ENCODE data around the gene STAT3.
A peak's percentile ranks its signal among the peaks of the same experiment; 100 is the strongest.
"Not testable (repeated sequence)": the region's sequence is repeated elsewhere in the genome, so short reads cannot be mapped to it uniquely, and the experiment has no call there.

STAT3 gene

DNA sequence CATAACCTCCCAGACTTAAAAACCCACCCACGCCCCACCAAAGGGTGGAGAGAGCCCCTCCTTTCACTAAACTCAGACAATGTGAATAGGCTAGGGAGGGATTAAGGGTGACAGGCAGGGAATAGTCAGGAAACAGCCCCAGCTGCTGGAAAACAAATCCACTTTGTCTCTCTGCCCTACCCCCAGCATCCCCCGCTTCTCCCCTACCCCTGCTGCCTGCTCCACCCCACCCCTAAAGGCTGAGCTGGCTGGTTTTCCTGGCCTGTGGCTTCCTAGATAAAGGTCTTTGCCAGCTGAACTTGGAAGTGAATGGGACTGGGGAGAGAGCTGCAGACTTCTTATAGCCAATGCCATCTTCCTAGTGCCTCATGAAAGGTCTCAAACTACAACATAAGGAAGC, 19.8 kb upstream of the STAT3 start:
- no peak for DNase-seq

DNA sequence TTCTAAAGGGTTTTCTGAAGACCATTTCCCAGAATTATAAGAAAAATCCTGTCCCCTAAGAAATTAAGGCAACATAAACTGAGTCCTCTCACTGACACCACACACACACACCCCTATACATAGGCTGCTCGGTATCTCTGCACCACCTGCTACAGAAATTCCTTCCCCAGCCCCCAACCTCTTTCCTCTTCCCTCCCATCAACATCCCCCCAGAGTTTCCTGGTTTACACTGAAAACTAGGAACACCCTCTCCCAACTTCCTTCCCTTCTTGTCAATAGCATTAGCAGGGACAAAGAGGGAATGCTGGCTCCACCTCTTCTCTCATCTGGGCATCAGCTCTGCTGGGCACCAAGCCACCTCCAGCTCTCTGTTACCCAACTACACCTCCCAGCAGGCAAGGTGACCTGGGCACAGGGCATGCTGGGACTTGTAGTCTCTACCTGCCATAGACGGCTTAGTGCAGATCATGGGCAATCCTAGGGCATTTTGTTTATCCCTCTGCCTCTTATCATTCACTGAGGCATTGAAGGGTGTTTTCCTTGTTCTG, 19.1 kb upstream of the STAT3 start:
- DNase-seq = peak; percentile 76

DNA sequence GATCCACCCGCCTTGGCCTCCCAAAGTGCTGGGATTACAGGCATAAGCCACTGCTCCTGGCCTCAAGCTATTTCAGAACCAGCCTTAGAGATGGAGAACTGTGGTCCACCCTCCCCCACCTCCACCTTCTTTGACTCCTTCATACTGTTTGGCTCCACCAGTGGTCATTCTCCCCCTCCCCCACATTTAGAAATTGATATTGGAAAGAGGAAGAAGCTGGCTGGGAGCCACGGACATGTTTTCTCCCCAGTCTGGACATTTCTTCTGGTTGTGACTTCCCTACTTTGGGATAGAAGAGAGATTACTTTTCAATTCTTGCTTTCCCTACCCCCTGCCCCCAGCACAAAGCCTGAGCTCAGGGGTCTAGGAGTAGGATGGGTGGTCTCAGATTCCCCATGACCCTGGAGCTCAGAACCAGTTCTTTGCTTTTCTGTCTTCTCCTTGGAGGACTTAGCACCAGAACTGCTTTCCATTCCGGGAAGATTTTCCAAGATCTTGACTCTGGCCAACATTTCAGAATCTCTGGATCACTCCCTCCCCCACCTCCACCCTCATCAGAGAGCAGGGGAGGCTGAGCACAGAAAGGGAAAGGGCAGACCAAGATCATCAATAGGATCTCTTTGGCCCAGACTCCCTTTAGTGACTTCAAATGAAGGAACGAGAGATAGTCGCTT, 18.5 kb upstream of the STAT3 start:
- DNase-seq = no peak

DNA sequence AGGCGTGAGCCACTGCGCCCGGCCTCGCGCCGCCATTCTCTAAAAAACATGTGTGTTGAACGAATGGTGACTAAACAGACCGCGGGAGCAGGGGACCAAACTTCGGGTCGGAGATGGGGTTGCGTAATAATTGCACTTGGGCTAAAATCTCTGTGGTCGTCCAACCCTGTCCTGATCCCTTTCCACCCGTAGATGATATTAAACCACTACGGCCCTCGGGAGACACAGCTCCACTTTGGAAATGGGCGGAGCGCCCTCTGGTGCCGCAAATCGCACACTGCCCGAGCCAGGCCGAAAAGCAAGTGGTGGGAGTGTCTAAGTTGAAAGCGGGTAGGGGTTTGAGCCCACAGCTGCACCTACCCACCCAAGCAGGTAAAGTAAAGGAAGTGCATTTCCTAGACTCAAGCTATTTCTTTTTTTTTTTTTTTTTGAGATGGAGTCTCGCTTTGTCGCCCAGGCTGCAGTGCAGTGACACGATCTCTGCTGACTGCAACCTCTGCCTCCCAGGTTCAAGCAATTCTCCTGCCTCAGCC, 17.8 kb upstream of the STAT3 start:
- peak; percentile 86 for DNase-seq

DNA sequence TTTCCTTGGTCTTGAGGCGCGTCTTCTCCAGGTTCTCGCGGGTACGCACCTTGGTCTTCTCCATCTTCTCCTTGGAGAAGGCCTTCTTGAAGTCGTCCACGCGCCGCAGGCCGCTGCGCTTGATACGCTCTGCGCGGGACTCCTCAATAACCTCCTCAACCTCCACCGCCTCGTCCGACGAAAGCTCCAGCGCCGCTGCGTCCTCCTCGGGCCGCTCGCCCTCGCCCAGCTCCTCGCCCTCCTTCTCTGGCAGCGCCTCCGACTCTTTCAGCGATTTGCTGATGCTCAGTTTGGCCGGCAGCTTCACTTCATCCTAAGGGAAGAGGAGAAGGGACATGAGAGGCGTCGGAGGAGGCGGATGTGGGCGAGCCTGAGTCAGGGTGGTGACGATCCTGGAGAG, 16.8 kb upstream of the STAT3 start:
- DNase-seq = no peak

DNA sequence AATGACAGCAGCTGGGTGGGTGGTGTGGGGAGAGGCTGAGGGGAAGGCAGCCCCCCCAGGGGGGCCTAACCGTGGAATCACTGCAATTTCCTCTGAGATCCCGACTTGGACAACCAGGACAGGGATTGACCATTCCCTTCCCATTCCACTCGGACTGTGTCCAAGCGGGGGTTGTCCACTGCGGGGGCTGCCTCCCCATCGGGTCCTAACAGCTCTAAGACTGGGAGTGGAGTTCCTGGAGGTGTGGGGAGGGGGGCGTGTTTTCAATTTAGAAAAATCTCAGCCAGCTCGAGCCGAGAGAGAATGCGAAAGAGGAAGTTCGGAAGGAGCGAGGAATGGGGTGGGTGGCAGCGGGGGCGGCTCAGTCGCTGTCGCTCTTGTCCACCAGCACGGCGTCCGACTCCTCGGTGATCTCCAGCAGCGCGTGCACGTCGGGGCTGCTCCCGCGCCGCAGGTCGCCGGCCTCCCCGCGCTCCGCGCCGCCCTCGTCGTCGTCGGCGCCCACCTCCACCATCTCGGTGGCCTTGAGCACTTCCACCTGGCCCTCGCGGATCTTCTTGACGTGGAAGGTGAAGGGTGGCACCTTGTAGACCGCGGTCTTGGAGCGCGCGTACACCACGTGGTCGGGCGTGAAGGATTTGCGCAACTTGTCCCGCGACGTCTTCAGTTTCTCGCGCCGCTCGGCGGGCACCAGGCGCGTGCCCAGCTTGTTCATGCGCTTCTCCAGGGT, 16.2 kb upstream of the STAT3 start:
- no peak for DNase-seq

DNA sequence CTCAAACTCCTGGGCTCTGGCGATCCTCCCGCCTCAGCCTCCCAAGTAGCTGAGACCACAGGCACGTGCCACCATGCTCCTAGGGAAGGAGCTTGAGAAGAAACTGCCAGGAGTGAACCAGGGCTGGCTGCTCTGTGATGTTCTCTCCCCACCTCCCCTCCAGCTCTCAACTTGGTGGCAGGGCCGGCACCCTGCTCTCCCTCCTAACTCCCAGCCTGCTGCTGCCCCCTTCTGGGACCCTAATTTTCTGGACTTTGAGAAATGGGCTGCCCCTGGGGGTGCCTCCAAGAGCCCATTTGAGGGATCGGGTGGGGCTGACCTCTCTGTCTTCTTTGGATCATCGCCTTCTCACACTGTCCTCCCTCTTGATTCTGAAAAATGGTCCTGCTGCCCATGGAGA, 14.9 kb upstream of the STAT3 start:
- DNase-seq = peak; percentile 53

DNA sequence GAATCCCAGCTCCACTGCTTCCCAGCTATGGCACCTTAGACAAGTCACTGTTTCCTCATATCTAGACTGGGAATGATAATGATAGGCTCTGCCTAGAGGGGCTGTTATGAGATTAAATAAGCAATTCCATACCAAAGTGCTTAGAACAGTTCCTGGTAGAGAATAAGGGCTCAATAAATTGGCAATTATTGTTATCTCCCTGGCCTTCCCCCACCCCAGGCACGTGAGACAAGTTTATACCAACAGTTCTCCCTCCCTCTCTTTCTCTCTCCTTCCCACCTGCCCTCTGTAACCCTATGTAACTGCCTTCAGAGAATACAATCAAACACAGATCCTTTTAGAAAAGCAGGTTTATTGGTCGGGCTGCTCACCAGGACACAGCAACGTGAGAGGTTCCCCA, 13.9 kb upstream of the STAT3 start:
- no peak for DNase-seq

DNA sequence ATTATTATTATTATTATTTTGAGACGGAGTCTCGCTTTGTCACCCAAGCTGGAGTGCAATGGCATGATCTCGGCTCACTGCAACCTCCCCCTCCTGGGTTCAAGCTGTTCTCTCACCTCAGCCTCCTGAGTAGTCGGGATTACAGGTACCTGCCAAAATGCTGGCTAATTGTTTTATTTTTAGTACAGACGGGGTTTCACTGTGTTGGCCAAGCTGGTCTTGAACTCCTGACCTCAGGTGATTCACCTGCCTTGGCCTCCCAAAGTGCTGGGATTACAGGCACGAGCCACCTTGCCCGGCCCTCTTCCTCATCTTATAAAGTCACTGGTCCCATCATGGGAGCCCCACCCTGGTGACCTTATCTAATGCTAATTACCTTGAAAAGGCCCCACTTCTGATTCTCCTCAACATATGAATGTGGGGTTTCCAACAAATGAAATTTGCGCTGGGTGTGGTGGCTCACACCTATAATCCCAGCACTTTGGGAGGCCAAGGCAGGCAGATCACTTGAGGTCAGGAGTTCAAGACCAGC, 12.7 kb upstream of the STAT3 start:
- DNase-seq = not testable (repeated sequence)

DNA sequence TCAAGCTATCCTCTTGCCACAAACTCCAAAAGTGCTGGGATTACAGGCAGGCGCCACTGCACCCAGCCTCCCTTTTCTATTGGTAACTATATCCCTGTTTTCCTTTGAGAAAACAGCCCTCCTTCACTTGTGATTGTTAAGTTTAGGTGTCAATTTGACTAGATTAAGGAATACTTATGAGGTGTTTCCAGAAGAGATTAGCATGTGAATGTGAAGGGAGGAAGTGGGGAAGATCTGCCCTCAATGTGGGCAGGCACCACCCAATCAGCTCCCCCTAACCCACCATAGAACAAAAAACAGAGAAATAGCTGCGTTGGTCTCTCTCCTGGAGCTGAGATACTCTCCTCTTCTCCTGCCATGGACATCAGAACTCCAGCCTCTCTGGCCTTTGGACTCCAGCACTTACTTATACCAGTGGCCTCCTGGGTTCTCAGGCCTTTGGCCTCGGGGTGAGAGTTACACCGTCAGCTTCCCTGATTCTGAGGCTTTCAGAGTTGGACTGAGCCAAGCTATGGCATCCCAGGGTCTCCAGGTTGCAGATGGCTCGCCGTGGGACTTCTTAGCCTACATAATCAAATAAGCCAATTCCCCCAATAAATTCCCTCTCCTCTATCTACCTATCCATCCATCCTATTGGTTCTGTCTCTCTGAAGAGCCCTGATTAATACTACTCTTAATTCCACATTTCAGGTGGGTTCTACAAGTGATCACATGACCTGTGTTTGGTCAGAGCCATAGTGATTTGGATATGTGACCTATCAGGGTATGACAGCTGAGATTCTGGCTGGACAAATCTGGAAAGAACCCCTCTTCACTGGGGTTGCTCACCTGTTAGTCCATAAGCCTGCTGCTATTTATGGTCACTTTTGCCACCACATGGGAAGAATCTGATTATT, 12.0 kb upstream of the STAT3 start:
- no peak for DNase-seq

DNA sequence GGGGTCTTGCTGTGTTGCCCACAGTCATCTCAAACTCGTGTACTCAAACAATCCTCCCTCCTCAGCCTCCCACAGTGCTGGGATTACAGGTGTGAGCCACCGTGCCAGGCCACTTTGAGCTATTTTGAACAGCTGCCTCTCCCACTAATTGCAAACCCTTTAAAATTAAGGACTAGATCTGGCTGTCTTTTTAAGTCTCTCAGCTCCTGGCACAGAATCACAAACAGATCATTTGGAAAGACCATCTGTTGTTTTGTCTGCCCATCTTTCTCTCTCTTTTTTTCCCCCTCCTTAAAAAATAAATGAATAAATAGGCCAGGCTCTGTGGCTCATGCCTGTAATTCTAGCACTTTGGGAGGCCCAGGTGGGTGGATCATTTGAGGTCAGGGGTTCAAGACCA, 10.9 kb upstream of the STAT3 start:
- DNase-seq = no peak

DNA sequence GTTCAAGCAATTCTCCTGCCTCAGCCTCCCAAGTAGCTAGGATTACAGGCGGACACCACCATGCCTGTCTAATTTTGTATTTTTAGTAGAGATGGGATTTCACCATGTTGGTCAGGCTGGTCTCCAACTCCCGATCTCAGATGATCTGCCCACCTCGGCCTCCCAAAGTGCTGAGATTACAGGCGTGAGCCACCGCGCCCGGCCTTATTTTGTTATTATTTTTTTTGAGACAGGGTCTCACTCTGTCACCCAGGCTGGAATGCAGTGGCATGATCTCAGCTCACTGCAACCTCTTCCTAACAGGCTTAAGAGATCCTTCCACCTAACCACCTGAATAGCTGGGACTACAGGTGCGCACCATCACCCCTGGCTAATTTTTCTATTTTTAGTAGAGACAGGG, 7.4 kb upstream of the STAT3 start:
- DNase-seq = not testable (repeated sequence)

DNA sequence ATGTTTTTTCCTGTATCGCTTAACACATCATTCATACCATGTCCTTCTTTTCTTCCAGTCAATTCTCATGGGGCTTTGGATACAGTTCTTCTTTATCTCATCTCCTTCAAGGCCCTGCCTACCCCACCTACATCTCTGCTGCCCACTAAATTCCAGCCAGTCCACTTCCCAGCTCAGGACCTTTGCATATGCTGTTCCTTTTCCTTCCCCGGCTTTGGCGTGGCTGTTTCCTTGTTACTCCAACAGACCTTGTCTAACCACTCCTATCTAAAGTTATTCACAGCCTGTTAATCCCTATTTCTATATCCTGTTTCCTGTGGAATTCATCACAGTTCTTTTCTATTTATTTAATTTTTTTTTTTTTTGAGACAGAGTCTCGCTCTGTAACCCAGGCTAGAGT, 6.6 kb upstream of the STAT3 start:
- no peak for DNase-seq

DNA sequence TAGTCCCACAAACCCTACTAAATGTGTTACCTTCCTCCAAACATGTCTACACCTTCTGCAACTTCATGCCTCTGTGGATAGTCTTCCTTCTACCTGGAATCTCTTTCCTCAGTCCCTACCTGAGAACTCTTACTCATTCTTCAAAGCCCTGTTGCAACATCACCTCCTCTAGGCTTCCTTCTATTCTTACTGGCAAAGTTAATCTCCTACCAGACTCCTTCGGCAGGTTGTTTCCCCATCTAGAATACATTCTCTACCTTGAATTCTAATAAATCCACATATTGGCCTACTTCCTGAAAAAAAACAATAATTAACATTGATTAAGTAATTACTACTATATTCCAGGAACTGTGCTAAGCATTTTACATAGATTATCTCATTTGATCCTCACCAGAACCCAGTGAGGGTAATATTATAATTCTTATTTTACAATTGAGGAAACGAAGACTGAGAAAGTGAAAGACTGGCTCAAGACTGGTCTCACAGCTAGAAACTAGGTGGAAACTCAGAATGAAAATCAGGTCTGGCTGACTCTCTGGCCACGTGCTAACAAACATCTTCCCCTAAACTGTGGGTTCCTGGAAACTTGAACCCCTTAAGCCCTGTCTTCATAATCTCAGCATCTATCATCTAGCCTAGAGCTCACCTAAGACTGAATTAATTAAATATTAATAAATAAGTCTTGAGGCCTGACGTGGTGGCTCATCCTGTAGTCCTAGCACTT, 4.6 kb upstream of the STAT3 start:
- DNase-seq = no peak

DNA sequence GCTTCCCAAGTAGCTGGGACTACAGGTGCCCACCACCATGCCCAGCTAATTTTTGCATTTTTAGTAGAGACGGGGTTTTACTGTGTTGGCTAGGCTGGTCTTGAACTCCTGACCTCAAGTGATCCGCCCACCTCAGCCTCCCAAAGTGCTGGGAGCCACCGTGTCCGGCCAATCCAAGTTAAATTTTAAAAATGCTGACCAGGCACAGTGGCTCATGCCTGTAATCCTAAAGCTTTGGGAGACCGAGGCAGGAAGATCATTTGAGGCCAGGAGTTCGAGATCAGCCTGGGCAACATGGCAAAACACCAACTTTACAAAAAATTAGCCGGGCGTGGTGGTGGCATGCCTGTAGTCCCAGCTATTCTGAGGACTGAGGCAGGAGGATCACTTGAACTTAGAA, 3.2 kb upstream of the STAT3 start:
- DNase-seq = not testable (repeated sequence)

DNA sequence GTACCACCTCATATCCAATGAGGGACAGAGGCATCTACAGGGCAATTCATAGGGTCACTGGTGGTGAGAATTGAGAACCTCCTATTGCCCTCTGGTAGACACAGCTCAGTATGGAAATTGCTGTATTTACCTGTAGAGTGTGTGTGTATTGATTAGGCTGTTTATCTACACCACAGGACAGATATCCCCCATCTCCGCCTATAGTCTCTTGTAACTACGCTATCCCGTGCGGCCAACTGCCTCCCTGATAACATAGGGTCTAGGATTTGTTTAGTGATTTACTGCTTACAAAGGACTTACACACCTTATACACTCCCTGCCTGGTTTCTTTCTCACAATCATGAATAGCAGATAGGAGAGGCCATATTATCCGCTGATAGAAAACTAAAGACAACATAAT, 1.7 kb upstream of the STAT3 start:
- no peak for DNase-seq

DNA sequence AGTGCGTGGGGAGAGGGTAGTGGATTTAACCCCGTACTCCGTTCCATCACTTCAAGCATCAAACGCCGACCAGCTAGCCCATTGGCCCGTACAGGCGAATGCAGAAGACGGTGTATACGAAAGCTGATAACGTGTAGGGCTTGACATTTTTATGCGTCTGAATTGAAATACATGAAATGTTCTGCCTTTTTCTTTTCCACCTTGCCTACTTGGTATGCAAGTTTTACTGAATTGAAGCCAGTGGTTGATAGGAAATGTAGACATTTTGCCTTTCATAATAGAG, 834 bp upstream of the STAT3 start:
- no peak for DNase-seq

DNA sequence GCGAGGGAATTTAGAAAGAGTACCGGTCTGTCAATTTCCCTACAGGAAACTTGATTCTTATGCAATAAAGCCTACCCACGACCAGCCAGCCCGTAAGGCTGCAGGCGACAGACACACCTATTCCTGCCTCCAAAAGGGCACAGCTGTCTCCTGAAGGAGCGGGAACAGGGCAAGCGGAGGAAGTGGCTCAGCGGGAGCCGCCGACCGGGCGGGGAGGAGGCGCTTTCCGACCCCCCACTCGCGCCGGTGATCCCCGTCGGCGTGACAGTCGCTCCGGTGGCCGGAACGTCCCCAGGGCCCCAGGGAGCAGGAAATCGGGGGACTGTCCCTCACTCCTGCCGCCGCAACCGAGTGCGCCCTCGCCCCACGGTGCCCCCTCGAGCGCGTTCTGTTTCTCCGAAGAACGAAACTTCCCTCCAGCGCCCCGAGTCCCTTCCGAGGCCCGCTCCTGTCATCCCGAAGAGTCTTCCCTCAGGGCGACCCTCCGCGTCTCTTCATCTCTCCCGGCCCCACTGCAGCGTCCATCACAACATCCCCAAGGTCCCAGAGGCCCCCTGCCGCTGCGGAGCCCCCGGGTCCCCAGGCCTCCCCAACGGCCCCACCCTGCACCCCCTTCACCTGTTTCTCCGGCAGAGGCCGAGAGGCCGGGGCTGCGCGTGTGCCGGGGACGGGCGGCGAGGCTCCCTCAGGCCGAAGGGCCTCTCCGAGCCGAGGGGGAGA, 421 bp downstream of the STAT3 start:
- DNase-seq = peak; percentile 49

DNA sequence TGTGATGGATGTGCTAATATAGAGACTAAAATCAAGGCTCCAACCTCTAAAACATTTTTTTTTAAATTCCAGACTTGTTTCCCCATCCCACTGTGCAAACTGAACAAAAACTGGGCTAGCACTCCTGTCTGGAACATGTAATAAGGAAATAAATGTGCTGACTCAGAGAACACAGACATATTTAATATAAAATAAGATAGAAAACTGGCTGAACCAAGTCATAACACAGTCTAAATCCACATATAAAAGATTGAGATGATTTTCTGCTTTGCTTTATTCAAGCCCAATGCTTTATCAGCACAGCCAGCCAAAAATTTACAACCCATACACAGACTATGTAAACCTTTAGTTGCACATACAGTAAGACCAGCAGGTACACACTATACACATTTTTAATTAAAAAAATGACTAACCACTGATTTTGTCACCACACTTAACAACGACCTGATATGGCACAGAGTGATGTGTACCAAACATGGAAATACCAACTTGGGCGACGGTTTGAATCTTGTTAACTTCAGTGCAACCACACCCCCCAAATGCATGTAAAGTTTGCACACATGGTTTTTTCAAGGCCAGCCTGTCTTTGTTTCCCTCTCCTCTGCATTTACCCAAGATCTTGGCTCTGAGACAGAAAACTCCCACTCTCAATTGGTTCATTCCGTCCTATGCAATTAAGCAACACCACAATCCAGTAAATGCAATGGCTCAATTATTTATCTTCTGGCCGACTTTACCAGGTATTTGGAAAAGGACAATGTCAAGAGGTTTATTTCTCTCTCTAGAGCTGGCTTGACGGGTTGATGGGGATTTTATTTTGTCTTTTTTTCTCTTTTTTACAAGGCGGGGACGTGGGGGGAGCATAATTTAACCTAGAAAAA, 1.2 kb downstream of the STAT3 start:
- DNase-seq = peak; percentile 55

DNA sequence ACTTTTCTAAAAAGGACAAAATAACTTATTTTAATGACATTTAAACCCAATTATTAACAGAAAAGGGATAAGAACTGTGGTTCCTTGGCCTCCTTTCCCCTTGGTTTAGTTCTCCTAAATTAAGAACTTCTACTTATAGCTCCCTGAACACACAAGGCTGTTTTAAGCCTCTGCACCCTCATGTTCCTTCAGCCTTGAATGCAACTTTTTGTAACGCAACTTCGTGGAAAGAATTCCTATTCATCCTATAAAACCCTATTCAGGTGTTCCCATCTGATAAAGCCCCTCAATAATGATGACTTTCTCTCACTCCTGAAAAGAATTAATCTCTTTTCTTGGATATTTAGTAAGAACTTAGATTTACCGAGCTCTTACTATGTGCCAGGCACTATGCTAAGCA, 6.3 kb downstream of the STAT3 start:
- no peak for DNase-seq

DNA sequence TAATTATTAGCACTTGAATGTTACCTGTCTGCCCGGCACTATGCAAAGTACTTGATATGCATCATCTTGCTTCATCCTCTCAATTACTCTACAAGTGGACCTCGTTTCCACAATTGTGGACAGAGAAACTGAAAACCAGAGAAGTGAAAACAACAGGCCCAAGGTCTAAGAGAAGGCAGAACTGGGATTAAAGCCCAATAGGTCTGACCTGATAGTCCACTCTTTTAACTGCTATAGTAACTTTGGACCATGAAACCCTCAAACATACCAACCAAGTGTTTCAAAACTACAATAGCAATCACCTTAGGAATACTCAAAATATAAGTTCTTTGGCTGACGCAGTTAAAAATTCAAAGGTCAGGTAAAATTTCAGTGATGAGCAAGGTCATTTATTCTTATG, 7.3 kb downstream of the STAT3 start:
- DNase-seq = no peak

All from CD4-positive, alpha-beta T cell treated with Interleukin-21 for 1 hour (primary cell).